Activated naive CD4-positive, alpha-beta T cell treated with Interleukin-2 at 50 U/mL for 16 hours (primary cell): ENCODE results near the gene ATF7.
"Not testable (repeated sequence)": the region's sequence is repeated elsewhere in the genome, so short reads cannot be mapped to it uniquely, and the experiment has no call there.

Experiments
- DNase-seq: peaks from one replicate; pipeline ENCODE4 v3.0.0-alpha.2; 2020

Gene ATF7

DNA sequence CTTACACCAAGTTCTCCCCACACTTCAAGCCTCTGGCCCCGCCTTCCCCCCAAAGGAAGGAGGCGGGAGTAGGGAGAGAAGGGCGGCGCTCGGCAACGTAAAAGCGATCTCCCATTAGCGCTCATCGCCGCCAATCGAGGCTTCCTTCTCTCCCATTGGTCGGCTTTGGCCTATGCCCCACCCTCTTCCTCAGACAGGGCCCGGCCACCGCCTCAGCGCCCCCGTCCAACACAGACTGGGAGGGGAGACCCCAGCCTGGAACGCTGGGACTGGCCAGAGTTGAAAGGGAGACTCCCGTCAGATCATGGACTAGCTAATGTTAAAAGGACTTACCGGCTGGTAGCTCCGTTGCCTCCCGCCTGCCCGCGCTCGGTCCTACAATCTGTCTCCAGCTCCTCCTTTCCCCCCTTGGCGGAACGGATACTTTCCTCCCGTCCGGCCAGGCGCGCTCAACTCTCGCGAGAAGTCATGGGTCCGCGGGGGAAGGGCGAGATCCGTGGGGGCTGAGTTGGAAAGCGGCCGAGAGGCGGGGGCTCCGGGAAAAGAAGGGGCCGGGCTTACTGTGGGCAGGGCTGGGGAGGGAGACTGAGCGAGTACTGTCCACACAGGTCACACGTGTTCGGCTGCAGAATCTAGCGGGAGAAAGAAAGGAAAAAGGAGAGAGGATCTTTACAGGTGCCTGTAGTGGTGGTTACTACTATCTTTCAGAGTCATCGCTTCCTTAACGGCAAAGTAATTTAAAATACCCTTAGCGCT, at the start of gene ATF7:
TSS of gene ATF7 (minus strand) at position 437 of the 756 bp plus-strand sequence. CDS start 25,382 bp downstream, outside the sequence.
- peak; percentile 99 for DNase-seq

DNA sequence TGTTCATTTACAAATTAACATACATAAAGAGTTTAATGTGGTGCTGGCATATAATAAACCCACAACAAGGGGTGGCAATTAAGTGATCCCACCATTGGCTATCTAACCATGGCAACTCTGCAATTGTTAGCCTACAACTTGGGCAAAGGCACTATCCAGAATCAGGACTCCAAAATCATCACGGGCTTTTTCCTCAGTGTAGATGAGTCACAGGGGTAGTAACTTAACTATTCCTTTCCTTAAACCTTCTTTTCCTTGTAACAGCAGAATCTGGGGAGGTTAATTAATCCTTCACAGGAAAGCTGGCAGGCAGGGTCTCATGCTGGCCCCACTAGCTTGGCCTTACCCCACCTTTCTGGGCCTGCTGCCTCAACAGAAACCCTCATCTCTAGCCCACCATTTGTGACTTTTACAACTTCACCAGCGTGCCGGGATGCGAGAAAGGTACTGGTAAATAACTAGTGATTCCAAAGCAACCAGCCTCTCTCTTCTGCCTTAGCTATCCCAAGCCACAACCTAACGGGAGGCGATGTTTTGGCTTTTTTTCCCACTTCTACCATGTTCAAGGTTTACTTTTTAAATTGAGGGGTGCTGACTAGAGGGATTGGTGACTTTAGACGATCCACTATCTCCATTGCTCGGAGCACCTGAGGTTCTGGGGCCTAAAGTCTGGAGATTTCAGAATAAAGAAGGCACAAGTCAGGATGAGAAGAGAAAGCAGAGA, 49.0 kb upstream of the ATF7 start:
- no peak for DNase-seq

DNA sequence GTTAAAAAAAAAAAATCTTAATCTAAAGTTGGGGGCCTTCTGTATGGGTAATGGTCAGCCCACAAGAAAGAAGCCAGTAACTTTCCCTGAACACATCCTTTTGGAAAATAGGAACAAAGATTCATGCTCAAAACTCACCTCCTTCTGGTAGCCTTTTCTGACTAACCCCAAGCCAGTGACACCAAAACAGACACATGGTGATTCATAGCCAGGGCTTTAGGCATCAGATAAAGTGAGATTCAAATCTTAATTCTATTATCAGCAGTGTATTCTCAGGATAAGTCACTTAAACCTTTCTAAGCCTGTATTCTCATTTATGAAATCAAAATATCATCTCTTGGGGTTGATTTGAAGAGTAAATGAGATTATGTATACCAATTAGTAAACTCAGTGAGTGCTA, 44.8 kb upstream of the ATF7 start:
- DNase-seq, result no peak

DNA sequence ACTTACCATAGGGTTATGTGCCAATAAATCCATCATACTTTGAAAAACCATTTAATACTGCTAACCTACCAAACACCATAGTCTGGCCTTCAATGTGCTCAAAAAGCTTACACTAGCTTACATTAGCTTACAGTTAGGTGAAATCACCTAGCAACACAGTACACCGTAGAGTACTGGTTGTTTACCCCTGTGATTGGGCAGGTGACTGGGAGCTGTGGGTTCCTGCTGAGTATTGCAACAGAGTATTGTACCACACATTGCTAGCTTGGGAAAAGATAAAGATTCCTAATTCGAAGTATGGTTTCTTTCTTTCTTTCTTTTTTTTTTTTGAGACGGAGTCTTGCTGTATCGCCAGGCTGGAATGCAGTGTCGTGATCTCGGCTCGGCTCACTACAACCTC, 44.1 kb upstream of the ATF7 start:
- DNase-seq, result no peak

DNA sequence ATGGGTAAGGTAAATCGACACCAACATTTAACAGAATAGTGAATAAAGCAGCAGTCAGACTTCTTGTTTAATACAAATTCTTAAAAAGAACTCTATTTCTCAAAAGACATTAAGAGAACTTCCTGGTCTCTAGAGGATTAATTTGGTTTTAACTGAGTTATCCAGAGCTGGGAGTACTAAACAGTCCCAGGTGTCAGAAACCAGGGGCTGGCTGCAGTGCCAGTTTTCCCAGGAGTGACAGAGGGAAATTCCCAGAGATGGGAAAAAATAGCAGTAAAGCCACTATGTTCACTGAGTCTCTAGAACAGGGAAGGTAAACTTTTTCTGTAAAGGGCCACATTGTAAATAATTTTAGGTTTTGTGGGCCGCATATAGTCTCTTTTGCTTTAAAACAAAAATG, 40.9 kb upstream of the ATF7 start:
- no peak for DNase-seq

DNA sequence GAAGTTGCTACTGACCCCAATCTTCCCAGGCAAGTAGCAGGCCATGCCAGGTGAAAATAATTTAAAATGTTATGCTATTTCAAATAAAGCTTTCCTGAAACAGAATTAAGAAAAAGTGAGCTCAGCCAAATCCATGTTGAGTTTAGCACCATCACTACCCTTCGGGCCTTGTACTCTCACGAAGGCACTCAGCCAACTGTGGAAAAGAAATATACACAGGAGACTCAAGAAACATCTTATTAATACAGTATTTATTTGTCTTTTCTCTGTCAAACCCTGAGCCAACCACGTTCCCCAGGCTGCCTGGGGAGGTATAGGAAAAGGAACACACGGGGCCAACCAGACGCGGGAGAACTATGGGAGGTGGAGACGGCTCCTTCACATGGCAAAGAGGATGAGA, 38.8 kb upstream of the ATF7 start:
- no peak for DNase-seq

DNA sequence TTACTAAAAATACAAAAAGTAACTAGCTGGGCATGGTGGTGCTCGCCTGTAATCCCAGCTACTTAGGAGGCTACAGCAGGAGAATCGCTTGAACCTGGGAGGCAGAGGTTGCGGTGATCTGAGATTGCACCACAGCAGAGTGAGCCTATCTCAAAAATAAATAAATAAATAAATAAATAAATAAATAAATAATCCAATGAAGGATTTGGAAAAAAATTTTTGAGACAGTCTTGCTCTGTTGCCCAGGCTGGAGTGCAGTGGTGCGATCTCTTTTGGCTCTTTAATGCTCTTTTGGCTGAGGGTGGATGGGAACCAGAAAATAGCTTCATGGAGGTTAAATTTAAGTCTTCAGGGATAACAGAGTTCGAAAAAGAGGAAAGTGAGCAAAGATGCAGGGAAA, 38.0 kb upstream of the ATF7 start:
- DNase-seq, result no peak

DNA sequence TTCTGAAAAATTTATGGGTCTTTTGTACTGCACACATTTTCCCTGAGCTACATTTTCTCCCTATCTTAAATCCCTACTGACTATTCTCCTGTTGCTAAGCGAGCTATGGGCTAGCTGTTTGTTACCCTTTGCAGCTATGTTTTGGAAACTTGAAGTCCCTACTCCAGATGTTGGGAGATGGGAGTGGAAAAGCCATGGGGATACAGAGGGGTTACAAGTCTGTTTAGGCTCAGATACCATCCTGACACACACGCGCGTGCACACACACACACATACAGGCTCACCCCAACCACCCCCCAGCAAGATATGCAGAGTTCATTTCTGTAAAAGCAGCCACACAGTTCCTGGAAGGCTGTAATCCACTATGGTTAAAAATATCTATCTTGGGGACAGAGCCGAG, 33.9 kb upstream of the ATF7 start:
- no peak for DNase-seq

DNA sequence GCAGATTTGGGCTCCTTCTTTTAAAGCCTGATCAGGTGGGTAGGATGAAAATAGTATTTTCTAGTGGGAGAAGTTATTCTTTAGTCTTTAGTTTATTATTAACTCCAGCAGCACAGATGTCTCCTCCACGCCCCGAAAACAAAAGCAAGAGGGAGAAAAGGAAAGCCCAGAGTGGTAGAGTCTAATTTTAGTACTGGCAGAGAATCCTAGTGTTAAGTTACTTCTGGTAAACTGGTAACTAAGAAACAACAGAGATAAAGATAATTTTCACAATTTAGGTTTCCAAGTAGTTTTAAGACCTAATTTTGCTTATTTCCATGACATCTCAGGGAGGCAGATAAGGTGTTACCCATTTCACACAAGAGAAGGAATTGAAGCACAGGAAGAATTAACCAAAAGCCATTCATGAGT, 33.4 kb upstream of the ATF7 start:
- no peak for DNase-seq

DNA sequence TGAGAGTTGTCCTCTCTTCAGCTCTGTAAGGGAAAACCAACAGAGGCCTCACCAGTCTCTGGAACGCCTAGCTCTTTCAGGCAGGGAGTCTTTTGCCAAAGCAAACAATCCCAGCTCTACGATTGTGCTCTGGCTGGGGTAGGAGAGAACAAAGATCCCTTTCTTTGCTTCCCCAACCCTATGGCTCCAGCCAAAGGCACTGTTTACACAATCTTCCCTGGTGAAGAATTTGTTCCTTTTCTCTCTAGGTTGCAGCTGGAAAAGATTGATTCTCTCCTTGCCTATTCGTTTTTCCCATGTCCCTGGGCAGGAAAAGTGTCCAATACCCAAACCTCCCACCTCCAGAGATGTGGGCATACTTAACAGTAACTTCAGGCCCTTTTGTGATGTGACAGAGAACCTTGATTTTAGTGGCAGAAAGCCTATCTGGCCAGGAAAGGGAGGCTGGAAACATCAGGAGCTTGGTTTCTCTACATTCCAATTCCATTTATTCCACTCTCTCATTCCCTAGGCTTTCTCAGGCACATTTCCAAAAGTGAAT, 32.9 kb upstream of the ATF7 start:
- no peak for DNase-seq

DNA sequence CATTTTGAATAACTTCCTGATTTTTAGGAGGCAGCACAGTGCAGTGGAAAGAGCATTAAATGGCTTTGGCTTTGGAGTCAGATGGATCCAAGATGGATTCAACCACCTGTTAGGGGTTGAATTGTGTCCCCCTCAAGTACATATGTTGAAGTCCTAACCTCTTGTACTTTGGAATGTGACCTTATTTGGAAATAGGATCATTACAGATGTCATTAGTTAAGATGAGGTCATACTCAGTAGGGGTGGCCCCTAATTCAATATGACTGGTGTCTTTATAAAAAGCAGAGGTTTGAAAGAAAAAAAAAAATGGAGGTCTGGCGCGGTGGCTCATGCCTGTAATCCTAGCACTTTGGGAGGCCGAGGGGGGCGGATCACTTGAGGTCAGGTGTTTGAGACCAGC, 30.9 kb upstream of the ATF7 start:
- no peak for DNase-seq

DNA sequence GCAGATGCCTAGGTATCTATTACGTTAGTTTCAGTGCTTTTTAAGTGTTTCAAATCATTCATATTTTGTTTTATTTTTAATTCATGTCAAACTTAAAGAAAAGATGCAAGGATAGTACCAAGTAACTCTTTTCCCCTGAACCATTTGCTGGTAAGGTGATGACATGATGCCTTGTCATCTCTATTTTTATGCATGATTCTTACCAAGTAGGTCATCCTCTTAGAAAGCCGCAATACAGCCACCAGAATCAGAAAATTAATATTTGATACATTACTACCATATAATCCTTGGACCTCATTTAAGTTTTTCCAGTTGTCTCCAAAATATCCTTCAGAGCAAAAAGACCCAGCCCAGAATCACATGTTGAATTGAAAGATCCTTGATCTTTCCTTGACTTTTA, 27.4 kb upstream of the ATF7 start:
- DNase-seq, result no peak

DNA sequence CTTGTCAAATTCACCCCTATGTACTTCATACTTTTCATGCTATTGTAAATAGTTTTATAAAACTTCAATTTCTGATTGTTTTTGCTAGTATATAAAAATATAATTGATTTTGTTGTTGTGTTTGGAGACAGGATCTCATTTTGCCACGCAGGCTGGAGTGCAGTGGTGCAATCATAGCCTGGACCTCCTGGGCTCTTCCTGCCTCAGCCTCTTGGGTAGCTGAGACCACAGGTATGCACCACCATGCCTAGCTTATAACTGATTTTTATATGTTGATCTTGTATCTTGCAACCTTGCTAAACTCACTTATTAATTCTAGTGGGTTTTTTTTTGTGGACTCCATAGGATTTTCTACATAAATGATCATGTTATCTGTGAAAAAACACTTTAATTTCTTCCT, 26.2 kb upstream of the ATF7 start:
- DNase-seq, result no peak

DNA sequence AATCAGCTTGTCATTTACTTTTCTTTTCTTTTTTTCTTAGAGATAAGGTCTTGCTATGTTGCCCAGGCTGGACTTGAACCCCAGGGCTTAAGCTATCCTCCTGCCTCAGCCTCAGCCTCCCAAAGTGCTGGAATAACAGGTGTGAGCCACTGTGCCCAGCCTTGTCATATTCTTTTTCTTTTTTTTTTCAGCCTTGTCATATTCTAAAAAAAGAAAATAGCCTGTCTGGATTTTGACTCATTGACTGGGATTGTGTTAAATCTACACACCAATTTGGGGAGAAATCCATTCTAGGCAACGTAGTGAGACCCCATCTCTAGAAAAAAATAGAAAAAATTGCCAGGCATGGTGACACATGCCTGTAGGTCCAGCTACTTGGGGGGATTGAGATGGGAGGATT, 25.6 kb upstream of the ATF7 start:
- DNase-seq, result no peak

DNA sequence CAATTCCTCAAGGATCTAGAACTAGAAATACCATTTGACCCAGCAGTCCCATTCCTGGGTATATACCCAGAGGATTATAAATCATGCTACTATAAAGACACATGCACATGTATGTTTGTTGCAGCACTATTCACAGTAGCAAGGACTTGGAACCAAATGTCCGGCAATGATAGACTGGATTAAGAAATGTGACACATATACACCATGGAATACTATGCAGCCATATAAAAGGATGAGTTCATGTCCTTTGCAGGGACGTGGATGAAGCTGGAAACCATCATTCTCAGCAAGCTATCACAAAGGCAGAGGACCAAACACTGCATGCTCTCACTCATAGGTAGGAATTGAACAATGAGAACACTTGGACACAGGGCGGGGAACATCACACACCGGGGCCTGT, 20.1 kb upstream of the ATF7 start:
- not testable (repeated sequence) for DNase-seq

DNA sequence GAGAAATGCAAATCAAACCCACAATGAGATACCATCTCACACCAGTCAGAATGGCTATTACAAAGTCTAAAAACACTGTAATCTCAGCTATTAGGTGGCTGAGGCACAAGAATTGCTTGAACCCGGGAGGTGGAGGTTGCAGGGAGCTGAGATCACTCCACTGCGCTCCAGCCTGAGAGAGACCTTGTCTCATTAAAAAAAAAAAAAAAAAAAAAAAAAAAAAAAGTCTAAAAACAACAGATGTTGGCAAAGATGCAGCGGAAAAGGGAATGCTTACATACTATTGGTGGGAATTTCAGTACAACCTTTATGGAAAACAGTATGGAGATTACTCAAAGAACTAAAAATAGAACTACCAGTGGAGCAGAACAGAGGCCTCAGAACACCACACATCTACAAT, 19.0 kb upstream of the ATF7 start:
- DNase-seq, result no peak

DNA sequence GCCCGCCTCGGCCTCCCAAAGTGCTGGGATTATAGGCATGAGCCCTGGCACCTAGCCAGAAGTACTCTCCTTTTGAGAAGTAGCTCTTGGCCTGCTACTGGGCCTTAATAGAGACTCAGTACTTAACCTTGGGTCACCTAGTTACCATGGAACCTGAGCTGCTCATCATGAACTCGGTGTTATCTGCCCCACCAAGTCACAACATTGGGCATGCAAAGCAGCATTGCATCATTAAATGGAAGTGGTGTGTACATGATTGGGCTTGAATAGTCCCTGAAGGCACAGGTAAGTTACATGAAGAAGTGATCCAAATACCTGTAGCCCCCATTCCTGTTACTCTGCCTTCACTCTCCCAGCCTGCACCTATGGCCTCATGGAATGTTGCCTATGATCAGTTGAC, 18.0 kb upstream of the ATF7 start:
- no peak for DNase-seq

DNA sequence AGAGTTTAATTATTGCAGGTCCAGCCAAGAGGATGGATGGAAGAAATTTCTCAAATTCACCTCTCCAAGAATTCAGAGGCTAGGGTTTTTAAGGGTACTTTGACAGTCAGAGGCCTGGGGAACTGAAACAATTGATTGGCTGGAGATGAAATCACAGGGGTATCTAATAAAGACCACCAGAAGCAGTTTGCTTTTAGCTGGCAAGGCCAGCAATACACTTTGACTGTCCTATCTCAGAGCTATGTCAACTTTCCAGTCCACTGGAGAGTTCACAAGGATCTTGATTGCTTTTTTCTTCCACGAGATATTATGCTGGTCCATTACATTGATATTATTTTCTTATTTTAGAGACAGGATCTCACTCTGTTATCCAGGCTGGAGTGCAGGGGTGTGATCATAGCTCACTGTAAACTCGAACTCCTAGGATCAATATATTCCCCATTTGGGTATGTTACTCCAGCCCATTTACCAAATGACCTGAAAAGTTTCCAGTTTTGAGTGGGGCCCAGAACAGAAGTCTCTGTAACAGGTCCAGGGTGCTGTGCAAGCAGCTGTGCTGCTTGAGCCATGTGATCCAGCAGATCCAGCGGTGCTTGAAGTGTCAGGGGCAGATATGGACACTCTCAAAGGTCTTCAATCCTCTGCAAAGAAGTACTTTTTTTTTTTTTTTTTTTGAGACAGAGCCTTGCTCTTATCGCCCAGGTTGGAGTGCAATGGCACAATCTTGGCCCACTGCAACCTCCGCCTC, 17.2 kb upstream of the ATF7 start:
- DNase-seq, result no peak

DNA sequence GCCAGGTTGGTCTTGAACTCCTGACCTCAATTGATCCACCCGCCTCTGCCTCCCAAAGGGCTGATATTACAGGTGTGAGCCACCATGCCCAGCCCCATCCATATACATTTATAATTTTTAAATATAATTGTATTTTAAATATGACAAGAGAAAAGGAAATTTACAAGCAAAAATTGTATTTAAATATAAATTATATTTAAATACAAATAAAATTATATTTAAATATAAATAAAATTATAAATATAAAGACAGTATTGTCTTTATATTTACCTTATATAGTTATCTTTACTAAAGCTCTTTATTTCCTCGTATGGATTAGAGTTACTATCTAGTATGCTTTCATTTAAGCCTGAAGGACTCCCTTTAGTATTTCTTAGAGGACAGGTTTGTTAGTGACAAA, 11.9 kb upstream of the ATF7 start:
- no peak for DNase-seq

DNA sequence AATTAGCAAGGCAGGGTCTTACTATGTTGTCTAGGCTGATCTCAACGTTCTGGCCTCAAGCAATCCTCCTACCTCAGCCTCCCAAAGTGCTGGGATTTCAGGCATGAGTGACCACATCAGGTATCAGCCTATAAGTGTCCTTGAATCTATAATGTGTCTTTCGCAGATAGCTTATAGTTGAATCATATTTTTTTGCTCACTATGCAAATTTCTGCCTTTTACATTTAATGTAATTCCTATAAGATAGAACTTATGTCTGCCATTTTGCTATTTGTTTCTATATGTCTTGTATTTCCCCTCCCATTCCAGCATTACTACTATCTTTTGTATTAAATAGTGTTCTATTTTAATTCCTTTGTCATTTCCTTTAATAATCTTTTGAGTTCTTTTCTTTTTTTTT, 10.5 kb upstream of the ATF7 start:
- DNase-seq, result no peak

DNA sequence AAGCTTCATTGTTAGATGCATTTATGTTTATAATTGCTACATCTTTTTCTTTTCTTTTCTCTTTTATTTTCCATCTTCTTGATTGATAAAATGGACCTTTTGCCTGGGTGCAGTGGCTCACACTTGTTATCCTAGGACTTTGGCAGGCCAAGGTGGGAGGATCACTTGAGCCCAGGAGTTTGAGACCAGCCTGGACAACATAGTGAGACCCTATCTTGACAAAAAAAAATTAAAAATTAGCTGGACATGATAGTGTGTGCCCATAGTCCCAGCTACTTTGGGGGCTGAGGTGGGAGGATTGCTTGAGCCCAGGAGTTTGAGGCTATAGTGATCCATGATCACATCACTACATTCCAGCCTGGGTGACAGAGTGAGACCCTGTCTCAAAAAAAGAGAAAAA, 9.5 kb upstream of the ATF7 start:
- not testable (repeated sequence) for DNase-seq

DNA sequence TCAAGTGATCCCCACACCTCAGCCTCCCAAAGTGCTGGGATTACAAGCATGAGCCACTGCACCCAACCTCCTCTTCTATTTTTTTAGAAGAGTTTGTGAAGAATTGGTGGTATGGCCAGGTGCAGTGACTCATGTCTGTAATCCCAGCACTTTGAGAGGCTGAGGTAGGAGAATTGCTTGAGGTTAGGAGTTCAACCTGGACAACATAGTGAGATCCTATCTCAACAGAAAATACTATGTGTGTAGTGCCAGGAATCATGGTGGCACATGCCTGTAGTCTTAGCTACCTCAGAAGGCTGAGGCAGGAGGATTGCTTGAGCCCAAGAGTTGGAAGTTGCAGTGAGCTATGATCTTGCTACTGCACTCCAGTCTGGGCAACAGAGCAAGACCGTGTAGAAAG, 5.5 kb upstream of the ATF7 start:
- DNase-seq, result no peak

DNA sequence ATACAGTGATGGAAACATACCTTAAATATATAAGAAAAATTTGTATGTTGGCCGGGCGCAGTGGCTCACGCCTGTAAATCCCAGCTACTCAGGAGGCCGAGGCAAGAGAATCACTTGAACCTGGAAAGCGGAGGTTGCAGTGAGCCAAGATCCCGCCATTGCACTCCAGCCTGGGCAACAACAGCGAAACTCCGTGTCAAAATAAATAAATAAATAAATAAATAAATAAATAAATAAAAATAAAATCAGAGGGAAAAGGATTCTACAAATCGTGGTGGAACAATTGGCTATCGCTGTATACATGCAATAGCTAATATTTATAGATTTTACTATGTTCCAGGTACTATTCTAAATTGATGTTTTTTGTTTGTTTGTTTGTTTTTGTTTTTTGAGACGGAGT, 1.7 kb upstream of the ATF7 start:
- DNase-seq, result no peak

DNA sequence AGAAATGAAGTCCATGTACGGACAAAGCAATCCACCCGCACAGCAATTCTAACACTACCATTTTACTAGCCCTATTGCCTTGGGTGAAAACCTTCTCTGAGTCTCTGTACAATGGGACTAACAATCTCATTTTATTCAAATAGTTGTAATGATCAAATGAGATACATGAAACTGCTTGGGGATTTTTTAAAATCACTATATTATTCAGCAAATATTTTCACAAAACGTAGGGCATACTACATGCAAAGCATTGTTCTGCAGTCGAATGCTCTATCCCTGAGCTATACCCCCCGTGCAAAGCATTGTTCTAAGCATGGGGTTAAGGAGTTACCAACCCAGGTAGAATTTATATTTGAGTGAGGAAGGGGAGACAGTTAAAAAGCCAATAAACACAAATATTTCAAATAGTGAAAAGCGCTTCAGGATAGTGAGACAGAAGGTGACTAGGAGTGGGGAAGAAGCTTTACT, 554 bp upstream of the ATF7 start:
- DNase-seq, result no peak
